NB4 (cell line): ENCODE measurements around the gene WDR62.

ENCODE experiments used
- DNase-seq: peaks from one replicate; pipeline ENCODE4 v3.0.0; 2010; ENCODE audit warnings: low read depth
- H3K4me3 ChIP-seq: one replicate; pipeline ENCODE4 v1.5.1; 2011; ENCODE audit warnings: mild to moderate bottlenecking, low read depth, low read length, moderate library complexity
- MYC ChIP-seq: IDR thresholded peaks from 2 replicates; pipeline ENCODE4 v1.6.1; 2011; ENCODE audit warnings: low read depth, low read length
- POLR2A ChIP-seq: IDR thresholded peaks from 2 replicates; pipeline ENCODE4 v1.6.1; 2011; ENCODE audit warnings: mild to moderate bottlenecking; ENCODE audit not compliant: insufficient read length; ENCODE audit errors: extremely low read depth
- TF ChIP-seq, protein P1 (sequence below): IDR thresholded peaks from 2 replicates; pipeline ENCODE4 v1.6.1; 2011; ENCODE audit warnings: low read depth, low read length
- TF ChIP-seq, protein P2 (sequence below): IDR thresholded peaks from one replicate; pipeline ENCODE4 v1.5.1; 2012; ENCODE audit warnings: low read depth, low read length

WDR62 gene

DNA sequence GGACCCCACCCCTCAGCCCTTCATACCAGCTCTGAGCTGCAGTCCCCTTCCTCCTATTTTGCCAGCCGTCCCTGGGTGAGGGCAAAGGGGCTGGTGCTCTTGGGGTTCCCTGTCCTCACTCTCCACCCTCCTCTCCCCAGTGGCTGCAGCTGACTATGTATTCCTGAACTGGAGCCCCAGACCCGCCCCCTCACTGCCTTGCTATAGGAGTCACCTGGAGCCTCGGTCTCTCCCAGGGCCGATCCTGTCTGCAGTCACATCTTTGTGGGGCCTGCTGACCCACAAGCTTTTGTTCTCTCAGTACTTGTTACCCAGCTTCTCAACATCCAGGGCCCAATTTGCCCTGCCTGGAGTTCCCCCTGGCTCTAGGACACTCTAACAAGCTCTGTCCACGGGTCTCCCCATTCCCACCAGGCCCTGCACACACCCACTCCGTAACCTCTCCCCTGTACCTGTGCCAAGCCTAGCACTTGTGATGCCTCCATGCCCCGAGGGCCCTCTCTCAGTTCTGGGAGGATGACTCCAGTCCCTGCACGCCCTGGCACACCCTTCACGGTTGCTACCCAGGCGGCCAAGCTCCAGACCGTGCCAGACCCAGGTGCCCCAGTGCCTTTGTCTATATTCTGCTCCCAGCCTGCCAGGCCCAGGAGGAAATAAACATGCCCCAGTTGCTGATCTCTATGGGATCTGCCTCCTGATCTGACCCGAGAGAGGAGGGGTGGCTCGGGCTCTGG, 95.1 kb downstream of the WDR62 start:
- no peak overlapping the region for H3K4me3 ChIP-seq
- DNase-seq, result no peak
- TF ChIP-seq MYC, result no peak
- TF ChIP-seq, protein P1, sequence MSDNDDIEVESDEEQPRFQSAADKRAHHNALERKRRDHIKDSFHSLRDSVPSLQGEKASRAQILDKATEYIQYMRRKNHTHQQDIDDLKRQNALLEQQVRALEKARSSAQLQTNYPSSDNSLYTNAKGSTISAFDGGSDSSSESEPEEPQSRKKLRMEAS, result no peak
- TF ChIP-seq, protein P2, sequence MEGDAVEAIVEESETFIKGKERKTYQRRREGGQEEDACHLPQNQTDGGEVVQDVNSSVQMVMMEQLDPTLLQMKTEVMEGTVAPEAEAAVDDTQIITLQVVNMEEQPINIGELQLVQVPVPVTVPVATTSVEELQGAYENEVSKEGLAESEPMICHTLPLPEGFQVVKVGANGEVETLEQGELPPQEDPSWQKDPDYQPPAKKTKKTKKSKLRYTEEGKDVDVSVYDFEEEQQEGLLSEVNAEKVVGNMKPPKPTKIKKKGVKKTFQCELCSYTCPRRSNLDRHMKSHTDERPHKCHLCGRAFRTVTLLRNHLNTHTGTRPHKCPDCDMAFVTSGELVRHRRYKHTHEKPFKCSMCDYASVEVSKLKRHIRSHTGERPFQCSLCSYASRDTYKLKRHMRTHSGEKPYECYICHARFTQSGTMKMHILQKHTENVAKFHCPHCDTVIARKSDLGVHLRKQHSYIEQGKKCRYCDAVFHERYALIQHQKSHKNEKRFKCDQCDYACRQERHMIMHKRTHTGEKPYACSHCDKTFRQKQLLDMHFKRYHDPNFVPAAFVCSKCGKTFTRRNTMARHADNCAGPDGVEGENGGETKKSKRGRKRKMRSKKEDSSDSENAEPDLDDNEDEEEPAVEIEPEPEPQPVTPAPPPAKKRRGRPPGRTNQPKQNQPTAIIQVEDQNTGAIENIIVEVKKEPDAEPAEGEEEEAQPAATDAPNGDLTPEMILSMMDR, result no peak

DNA sequence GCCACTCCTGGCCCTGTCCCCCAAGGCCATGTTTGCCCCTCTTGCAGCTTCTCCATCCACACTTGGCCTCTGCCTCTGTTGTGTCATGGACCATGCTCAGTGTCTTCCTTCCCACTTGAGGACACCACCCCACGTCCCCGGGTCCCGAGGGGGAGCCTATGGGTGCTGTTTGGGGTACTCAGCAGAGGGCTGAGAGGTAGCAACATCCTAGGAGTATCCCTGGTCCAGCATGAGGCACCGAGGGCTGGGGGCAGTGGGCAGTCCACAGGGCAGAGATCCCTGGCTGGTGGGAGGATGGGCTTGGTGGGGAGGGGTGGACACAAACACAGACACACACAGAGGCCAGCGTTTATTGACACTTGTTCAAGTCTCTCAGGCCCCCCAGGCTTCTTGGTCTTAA, 95.9 kb downstream of the WDR62 start:
- no peak for DNase-seq
- no peak overlapping the region for H3K4me3 ChIP-seq

DNA sequence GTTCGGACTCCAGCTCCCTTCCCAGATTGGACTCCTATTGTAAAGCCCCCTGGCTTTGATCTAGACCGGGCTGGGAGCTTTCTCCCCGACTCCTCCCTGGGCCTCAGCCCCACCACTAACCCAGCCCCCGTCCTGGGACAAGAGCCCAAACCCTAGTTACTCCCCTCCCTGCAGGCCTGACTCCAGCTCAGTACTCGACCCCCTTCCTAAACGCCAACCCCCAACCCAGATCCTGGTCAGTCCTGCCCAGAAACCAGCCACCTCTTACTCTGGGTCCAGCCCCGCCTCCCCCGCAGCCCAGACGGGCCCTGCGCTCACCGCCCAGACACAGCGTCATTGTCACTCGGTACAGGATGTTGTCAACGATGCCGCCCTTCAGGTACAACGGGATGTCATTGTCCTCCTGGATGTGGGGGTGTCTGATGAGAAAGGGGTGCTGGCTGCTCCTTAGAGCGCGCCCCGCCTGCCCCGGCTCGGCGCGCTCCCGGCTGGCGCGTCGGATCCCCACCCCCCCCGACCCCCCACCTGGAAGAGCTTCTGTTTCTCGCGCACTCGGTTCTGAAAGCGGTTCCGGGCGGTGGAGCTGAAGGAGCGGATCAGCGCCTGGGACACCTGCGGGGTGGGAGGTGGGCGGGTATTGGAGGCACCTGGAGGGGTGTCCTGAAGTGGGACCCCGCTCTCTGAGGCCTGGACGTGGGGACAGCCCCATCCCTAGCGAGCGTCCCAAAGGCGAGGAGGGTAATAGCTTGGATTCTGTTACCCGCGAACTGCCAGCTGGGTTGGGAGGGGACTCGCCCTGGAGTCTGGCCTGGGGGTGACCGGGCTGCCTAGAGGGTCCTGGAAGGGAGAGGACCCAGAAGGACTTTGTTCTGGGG, 96.7 kb downstream of the WDR62 start:
- TF ChIP-seq, protein P2, result no peak
- TF ChIP-seq MYC (no peak), POLR2A (no peak)
- TF ChIP-seq, protein P1, result no peak
- H3K4me3 ChIP-seq, result no peak overlapping the region
- DNase-seq, result no peak

More for the DNA sequence above, 95.9 kb downstream of the WDR62 start:
- no peak for TF ChIP-seq POLR2A
- no peak for TF ChIP-seq MYC
- TF ChIP-seq, protein P1, result no peak
- TF ChIP-seq, protein P2, result no peak

DNA sequence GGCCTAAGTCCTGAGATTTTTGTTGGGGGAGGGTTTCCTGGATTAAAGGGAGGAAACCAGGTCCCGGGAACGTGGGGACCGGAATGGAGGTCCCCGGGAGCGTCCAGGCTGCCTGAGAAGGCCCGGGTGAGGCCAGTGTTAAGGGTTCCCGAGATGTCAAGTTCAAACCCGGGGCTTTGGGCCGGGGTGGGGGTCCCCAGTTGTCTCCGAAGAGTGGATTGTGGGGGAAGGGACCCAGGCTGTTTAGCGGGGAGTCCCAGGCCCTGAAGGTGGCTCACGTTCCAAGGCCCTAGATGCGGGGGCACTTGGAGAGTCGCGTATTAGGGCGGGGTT, 97.3 kb downstream of the WDR62 start:
- DNase-seq, result no peak
- TF ChIP-seq POLR2A (no peak), MYC (no peak)
- TF ChIP-seq, protein P2, result no peak
- TF ChIP-seq, protein P1, result no peak
- no peak overlapping the region for H3K4me3 ChIP-seq

DNA sequence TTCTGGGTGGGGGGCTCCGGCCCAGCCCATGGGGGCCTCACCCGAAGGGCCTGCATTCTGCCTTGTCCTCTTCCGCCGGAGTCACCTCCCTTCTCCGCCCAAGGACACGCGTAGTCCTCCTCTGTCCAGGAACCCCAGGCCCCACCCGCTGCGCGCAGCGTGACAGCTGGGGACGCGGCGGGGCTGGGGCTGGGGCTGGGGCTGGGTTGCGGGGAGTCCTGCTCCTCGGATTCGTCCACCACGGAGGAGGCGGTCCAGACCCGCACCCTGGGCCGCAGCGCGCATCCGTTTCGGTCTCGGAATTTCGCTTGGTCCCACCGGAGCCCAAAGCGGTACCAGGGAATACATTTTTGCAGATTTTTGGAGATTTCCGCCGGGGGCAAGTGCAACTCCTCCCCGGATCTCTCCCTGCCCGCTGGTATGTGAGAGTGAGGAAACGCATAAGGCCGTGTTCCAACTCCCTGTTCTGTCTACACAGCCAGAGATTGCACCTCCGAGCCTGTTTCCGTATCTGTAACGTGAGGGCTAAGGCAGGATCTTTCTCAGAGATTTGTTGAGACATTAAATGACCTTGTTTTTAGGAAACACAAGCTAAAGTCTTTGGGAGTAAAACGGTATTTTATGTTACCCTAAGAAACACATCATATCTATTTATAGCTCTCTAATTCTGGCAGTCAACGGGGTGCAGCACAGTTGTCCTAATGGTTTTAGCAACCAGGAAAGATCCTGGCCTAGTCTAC, 97.8 kb downstream of the WDR62 start, which contains the start of gene COX7A1:
Gene COX7A1 (minus strand): TSS at position 96 of the 740 bp plus-strand sequence. CDS start 40 bp downstream, at position 56.
- H3K4me3 ChIP-seq, result no peak within 1 kb of the TSS
- DNase-seq, result no peak
- TF ChIP-seq POLR2A, result no peak
- TF ChIP-seq MYC, result no peak
- TF ChIP-seq, protein P1, result no peak
- TF ChIP-seq, protein P2, result no peak
